ENCODE data around the gene SLC35F1.

The SLC35F1 gene

GRCh38 chr6:118253741-118254140, 346.7 kb downstream of the SLC35F1 start:
- TF ChIP-seq, protein P1, sequence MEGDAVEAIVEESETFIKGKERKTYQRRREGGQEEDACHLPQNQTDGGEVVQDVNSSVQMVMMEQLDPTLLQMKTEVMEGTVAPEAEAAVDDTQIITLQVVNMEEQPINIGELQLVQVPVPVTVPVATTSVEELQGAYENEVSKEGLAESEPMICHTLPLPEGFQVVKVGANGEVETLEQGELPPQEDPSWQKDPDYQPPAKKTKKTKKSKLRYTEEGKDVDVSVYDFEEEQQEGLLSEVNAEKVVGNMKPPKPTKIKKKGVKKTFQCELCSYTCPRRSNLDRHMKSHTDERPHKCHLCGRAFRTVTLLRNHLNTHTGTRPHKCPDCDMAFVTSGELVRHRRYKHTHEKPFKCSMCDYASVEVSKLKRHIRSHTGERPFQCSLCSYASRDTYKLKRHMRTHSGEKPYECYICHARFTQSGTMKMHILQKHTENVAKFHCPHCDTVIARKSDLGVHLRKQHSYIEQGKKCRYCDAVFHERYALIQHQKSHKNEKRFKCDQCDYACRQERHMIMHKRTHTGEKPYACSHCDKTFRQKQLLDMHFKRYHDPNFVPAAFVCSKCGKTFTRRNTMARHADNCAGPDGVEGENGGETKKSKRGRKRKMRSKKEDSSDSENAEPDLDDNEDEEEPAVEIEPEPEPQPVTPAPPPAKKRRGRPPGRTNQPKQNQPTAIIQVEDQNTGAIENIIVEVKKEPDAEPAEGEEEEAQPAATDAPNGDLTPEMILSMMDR (IDR thresholded peaks at IDR 0.05; ENCODE audit: control insufficient read depth, insufficient read depth, low read depth, low read length, missing control alignments): no peak
- H3K4me3 ChIP-seq (ENCODE audit: control insufficient read depth, low read depth, low read length): no peak overlapping the region
- no peak for DNase-seq (ENCODE audit: low read depth)

DNA sequence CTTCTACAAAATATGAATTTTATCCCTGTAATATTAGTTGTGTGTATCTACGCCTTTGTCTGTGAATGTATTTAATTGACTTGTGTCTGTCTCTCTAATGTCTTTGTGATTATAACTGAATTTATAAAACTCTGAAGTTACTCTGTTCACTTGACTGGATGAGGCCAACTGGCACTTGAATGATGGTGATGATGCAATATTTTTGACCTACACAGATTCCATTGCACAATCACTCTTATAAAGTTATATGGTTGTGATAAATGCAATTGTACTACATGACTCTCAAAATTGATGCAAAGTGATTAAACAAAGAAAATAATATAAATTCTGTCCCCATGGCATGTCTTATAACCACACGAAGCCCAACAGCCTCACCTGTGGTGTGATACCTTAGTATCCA, 353.8 kb downstream of the SLC35F1 start:
- TF ChIP-seq, protein P1 (IDR thresholded peaks at IDR 0.05; ENCODE audit: control insufficient read depth, insufficient read depth, low read depth, low read length, missing control alignments): no peak
- DNase-seq (ENCODE audit: low read depth): no peak
- no peak overlapping the region for H3K4me3 ChIP-seq (ENCODE audit: control insufficient read depth, low read depth, low read length)

DNA sequence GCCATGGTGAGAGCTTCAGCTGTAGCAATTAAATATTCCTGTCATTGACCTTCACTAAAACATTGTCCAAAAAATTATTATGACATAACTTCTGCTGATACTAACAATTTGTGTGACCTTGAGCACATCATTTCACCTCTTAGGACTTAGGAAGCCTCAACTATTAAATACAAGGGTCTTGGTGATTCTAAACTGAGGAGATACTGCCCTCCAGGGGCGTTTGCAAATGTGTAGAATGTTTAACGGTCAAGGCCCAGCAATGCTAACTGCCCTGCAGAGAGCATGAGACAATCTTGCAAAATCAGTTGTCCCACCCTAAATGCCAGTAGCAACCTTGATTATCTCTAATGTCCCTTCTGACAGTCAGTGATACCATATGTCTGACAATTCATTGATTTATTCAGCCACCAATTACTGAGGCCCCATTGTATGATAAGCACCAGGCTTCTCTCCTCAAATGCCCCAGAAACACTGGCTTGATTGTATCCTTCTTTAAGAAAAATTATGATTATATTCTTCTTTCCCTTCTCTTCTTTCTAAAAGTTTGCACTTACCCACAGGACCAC, 356.9 kb downstream of the SLC35F1 start:
- H3K4me3 ChIP-seq (ENCODE audit: control insufficient read depth, low read depth, low read length): no peak overlapping the region
- DNase-seq (ENCODE audit: low read depth): no peak
- TF ChIP-seq, protein P1 (IDR thresholded peaks at IDR 0.05; ENCODE audit: control insufficient read depth, insufficient read depth, low read depth, low read length, missing control alignments): no peak

DNA sequence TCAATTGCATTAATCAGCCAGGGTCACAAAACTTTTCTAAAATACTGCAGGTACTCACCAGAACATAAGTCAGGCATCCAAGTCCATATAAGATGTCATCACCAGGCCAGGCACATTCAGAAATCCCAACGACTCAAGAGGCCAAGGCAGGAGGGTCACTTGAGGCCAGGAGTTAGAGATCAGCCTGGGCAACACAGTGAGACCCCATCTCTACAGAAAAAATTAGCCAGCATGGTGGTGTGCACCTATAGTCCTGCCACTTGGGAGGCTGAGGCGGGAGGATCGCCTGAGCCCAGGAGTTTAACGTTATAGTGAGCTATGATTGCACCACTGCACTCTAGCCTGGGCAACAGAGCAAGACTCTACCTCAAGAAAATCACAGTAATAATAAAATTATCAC, 362.6 kb downstream of the SLC35F1 start:
- no peak overlapping the region for H3K4me3 ChIP-seq (ENCODE audit: control insufficient read depth, low read depth, low read length)
- TF ChIP-seq, protein P1 (IDR thresholded peaks at IDR 0.05; ENCODE audit: control insufficient read depth, insufficient read depth, low read depth, low read length, missing control alignments): no peak

DNA sequence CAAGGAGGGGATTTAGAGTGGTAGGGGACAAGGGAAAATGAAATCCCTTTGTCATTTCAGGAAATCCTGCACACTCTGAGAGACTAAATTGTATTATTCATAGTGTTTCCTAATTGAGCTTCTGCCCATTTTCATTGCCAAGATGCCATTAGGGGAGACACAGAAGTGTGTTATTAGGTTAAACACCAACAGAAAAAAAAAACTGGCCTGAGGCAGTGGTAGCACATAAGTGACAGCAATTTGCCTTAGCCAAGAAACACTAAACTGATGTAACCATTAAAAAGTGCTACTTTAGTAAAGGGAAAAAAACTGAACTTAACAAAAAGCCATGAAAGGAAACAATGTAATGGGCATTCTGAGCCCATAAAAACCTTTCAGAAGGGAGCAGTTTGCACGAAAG, 370.6 kb downstream of the SLC35F1 start:
- TF ChIP-seq, protein P1 (IDR thresholded peaks at IDR 0.05; ENCODE audit: control insufficient read depth, insufficient read depth, low read depth, low read length, missing control alignments): no peak
- DNase-seq (ENCODE audit: low read depth): no peak
- H3K4me3 ChIP-seq (ENCODE audit: control insufficient read depth, low read depth, low read length): no peak overlapping the region

More for the DNA sequence above, 362.6 kb downstream of the SLC35F1 start:
- no peak for DNase-seq (ENCODE audit: low read depth)

DNA sequence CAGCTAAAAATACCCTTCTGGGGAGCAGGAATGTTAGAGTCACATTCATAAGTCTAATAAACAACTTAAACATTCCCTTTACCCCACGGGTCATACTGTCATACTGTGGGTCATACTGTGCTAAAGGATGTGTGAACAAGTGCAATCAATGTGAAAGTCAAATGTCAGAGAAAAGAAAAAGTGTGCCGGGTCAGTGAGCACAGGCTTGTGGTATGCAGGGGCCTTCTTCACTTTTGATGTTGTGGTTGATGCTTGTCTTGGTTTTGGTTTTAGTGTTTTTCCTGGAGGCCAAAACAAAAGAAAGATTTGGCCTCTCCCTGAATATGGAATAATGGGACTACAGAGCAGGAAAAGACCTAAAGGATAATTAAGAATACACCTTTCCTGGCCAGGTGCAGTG, 373.1 kb downstream of the SLC35F1 start:
- TF ChIP-seq, protein P1 (IDR thresholded peaks at IDR 0.05; ENCODE audit: control insufficient read depth, insufficient read depth, low read depth, low read length, missing control alignments): no peak
- no peak for DNase-seq (ENCODE audit: low read depth)
- no peak overlapping the region for H3K4me3 ChIP-seq (ENCODE audit: control insufficient read depth, low read depth, low read length)

DNA sequence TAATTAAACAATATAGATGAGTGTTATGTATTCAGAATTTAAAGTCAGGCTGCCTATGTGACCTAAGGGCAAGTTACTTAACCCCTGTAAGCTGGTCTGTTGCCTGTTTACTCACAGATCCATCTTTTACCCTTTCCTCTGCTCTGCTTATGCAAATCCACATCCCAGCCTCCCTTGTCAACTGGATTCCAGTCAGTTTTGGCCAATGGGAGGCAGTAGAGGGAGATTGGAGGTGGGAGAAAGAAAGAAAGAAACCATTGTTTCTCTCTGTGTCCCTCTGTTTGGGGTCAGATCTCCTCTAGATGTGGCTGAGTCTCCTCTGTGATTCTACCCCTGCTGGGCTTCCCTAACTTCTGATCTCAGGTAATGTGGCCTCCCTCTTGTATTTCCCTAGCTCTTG, 374.2 kb downstream of the SLC35F1 start:
- H3K4me3 ChIP-seq (ENCODE audit: control insufficient read depth, low read depth, low read length): no peak overlapping the region
- no peak for DNase-seq (ENCODE audit: low read depth)
- TF ChIP-seq, protein P1 (IDR thresholded peaks at IDR 0.05; ENCODE audit: control insufficient read depth, insufficient read depth, low read depth, low read length, missing control alignments): no peak
